Glomerular visceral epithelial cell (primary cell): ENCODE results near the gene TRUB2.
A peak's percentile ranks its signal among the peaks of the same experiment; 100 is the strongest.

ENCODE experiments used
- DNase-seq: peaks from one replicate; pipeline ENCODE4 v3.0.0-alpha.2; 2016; ENCODE audit errors: extremely low spot score

The TRUB2 gene, protein sequence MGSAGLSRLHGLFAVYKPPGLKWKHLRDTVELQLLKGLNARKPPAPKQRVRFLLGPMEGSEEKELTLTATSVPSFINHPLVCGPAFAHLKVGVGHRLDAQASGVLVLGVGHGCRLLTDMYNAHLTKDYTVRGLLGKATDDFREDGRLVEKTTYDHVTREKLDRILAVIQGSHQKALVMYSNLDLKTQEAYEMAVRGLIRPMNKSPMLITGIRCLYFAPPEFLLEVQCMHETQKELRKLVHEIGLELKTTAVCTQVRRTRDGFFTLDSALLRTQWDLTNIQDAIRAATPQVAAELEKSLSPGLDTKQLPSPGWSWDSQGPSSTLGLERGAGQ

DNA sequence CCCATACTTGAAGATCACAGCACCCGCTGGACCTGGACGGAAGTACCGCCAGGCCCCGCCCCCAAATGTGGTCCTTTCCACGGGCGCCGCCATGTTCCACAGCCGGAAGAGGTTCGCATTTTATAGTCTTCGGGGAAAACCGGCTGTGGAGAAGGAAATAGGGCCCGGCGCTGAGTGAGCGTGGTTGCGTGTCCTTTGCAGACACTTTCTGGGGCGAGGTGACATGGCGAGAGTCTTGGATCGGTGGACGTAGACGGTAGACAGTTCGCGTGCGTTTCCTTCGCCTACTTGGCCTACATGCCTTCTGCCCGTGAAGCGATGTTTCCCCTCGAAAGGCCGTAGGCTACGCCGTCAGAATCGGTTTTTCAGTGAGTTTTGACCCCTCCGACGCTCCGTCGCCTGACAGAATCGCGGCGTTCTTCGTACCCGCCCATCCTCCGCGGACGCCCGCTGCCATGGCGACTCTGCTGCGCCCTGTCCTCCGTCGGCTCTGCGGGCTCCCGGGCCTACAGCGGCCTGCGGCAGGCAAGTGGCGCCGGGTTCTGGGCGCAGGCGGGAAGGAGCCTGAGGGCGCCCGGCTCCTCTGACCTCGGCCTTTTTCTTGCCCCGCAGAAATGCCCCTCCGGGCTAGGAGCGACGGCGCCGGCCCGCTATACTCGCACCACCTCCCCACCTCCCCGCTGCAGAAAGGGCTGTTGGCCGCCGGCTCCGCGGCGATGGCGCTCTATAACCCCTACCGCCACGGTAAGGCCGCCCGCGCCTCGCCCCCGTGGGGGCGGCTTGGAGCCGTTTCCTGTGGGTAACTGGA, at the start of gene TRUB2, which contains the start of gene COQ4:
TSS of gene TRUB2 (minus strand) at position 44 of the 808 bp plus-strand sequence. CDS start at position 5, 39 bp downstream.
TSS of gene COQ4 (plus strand) at position 436 of the 808 bp plus-strand sequence. CDS start at position 456, 20 bp downstream.
- peak; percentile 94 for DNase-seq

DNA sequence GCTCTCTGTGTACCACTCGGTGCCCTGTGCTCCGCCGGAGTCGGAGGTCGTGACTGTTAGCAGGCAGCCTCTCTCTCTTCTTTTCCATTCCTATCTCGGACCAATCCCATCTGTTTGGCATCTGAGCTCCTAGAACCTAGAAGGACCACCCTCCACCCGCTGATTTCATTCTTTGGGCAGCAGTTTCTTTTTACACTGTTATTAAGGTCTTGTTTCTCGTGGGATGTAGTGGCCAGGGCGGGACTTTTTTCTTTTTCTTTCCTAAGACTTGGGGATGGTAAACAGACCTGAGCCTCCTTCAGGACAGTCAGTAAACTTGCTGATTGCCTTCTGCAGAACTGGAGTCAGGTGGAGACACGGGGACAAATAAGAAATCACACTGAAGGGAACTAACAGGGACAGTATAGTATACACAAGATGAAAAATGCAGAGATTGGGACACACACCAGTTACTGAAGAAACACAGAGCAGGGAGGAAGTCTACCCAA, 49.4 kb upstream of the TRUB2 start:
- DNase-seq: no peak

DNA sequence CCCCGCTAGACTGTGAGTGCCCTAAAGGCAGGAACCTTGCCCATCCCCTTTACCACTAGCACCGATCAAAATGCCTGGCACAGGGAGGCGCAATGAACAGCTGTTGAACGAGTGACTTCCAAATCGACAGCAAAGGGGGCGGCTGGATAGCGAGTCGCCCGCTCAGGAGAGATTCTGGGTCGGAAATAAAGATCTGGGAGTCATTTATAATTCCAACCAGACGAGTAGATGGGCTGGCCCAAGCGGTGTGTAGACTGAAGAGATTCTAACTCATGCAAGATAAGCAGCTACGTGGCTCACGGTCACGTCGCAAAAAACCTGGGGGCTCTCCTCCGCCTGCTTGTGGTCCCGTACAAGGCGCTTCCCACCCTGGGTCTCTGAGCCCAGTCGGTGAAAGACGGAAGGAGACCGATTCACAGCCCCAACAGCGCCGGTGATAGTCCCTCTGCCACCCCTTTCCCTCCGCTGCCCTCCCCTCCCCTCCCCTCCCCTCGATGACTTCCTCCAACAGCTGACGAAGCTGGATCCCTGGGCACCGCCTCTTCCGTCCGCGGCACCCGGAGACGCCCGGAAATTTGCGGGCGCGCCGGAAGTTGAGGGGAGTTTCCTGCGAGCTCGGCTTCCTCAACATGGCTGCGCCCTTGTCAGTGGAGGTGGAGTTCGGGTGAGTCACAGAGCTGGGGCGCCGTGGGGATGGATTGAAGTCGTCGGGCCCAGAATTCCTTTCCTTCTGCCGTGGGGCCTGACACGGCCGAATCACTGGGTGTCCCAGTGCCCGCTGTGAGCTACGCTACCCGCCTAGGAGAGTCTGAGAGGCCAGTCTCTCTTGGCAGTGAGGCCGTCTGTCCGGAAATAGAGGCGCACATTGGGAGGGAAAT, 48.7 kb upstream of the TRUB2 start, which contains the start of gene URM1:
TSS of gene URM1 (plus strand) at position 623 of the 878 bp plus-strand sequence. CDS start at position 630, 7 bp downstream.
- DNase-seq: peak; percentile 96

DNA sequence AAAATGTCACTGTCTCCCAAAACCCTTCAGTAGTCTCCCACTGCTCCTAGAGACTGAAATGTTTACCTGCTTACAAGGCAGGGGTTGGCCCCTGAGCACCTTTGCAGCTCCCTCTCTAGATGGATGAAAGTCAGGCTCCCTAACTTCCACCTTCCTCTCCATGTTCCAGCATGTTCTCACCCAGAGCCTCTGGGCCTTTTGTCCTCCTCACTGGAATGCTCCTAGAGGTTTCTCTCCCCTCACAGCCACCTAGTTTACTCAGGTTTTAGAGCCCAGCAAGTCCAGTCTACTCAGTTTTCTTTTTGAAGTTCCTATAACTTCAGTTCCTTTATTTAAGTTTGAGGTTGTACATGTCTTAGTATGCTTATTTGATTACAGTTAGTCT, 48.1 kb upstream of the TRUB2 start:
- DNase-seq: no peak

DNA sequence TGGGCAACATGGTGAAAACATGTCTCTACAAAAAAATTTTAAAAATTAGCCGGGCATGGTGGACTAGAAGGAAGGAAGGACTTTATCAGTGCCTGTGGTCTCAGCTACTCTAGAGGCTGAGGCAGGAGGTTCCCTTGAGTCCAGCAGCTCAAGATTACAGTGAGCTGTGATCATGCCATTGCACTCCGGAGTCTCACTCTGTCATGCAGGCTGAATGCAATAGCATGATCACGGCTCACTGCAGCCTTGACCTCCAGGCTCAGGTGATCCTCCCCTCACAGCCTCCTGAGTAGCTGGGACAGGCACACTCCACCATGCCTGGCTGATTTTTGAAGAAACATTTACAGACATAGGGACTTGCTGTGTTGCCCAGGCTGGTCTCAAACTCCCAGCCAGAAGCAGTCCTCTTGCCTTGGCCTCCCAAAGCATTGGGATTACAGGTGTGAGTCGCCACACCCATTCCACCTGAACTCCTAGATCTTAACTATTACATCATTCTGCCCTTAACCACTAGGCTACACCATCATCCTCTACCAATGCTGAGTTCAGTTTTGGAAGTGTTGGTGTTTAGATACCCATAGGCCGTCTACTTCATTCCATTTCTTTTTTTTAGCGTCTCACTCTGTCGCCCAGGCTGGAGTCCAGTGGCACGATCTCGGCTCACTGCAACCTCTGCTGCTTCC, 46.9 kb upstream of the TRUB2 start:
- DNase-seq: no peak

DNA sequence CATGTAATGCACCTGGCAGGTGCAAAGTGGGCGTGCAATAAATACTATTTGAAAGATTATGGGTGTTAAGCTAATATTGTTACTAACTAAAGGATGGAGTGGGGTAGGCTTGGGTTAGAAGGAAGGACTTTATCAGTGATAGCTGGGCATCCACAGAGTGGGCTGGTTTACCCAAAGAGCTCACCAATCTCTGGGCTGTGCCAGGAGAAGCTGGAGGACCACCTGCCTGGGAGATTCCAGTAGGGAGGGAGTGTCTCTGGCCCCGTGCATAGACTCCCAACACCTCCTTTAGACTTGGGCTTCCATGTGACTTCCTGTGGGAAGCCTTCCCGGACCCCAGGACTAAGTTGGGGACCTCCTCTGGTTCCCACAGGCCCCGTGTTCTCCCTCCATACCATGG, 43.3 kb upstream of the TRUB2 start:
- no peak for DNase-seq

DNA sequence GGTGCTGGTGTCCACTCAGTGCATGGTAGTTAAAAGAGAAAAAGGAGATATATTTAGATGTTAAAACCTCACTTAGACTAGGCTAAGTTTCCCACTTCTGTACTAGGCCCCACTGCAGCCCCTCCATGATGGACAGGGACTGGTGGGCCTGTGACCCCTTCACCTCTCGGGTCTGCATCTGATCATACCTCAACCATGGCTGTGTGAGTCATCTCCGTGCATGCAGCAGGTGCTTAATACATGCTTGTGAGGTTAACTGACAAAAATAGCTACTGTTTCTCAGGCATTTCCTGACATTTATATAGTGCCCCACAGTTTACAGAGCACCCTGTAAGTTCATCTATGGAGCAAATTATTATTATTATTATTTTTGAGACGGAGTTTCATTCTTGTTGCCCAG, 40.5 kb upstream of the TRUB2 start:
- no peak for DNase-seq

DNA sequence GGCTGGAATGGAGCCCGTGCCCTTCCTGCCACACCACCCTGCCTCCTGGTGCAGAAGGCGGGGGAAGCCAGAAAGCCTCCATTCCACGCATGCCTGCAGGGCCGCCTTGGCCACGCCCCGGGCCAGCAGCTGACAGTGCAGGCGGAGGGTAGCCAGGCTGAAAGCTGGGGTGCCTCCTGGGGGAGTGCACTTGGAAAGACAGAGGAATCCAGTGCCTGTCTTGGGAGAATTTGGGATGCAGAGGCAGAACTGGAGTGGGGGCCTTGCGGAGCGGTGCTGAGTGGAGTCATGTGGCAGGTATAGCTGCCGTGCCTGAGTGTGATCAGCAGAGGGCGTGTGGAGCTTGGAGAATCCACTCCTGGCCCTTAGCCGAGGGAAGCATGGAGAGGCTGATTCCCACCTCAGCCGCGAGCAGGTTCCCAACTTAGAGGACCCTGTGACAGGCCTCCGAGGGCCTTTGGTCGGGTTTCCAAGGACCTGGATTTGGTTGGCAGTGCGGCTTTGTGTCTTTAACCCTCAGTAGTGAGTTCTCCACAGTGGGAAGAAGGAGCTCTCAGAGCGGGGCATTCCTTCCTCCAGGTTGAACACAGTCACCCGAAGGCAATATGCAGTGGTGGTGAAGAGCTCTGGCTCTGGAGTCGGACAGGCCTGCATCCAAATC, 39.9 kb upstream of the TRUB2 start:
- DNase-seq: peak; percentile 80

DNA sequence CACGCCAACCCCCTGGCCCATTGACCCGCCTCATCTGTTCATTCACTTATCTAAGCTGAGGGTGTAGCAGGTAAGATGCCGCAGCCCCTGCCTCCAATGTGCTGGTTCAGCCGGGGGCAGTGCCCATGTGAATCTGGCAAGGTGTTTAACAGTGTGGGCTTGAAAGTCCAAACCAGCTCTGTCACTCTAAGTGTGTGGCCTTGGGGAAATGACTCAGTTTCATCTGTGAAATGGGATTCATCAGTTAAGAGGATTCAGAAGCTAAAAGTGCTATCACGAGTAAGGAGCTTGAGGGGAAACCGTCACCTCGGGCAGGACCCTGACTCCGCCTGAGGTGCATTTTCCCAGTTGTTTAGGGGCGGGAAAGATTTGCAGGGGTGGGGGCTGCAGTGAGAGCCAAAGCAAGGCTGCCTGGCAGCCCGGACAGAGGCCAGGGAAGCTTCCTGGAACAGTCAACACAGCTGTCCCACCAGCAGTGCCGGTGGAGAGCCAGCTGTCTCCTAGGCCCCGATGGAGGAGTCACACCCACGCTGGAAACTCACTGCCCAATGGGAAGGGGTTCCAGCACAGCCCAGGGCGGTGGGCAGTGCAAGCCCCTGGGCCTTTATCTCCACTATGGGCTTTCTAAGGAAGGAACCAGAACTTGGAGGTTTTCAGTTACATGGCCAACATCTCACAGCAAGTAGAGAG, 39.2 kb upstream of the TRUB2 start:
- DNase-seq: no peak

DNA sequence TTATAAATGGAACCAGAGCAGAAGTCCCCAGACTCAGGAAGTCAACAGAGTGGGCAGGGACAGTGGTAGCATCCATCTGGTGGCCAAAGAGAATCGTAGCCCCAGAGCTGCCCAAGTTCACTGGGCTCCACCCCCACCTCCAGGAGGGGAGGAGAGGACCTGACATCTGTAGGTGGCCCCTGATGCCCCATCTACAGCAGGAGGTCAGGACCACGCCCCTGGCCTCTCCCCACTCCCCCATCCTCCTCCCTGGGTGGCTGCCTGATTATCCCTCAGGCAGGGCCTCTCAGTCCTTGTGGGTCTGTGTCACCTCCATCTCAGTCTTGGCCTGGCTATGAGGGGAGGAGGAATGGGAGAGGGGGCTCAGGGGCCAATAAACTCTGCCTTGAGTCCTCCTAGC, 38.6 kb upstream of the TRUB2 start:
- DNase-seq: no peak

DNA sequence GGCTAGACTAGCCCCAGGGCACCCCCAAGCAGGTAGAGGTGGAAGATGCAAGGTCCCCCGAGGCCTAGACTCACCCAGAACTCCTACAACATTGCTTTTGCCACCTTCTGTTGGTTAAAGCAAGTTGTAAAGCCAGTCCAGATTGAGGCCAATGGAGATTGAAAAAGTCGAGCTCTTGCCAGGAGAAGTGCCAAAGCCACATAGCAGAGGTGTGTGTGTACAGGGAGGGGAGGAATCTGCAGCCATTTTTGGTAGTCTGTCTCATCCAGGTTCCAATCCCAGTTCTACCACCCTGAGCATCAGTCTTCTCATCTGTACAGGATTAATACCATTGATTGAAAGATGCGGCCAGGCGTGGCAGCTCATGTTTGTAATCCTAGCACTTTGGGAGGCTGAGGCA, 36.6 kb upstream of the TRUB2 start:
- no peak for DNase-seq

DNA sequence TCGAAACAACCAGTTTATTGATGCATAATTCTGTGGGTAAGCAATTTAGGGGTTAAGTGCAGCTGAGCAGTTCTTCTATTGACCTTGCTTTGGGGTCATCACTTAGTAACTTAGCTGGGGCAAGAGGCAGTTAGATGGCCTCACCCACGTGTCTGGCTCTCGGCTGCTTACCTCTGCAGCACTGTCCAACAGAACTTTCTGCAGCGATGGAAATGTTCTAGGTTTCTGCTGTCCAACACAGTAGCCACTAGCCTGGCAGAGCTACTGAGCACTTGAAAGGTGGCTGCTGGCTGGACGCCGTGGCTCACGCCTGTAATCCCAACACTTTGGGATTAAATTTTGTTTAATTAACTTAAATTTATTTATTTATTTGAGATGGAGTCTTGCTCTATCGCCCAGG, 35.8 kb upstream of the TRUB2 start:
- DNase-seq: no peak

DNA sequence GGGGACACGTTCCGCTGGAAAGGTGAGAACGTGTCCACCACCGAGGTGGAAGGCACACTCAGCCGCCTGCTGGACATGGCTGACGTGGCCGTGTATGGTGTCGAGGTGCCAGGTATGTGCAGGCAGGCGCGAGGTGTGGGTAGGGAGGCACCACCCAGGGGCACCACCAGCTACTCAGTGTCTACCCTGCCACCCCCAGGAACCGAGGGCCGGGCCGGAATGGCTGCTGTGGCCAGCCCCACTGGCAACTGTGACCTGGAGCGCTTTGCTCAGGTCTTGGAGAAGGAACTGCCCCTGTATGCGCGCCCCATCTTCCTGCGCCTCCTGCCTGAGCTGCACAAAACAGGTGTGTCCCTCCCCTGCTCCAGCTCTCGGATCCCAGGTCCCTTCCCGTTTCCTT, 33.2 kb upstream of the TRUB2 start:
- DNase-seq: no peak

DNA sequence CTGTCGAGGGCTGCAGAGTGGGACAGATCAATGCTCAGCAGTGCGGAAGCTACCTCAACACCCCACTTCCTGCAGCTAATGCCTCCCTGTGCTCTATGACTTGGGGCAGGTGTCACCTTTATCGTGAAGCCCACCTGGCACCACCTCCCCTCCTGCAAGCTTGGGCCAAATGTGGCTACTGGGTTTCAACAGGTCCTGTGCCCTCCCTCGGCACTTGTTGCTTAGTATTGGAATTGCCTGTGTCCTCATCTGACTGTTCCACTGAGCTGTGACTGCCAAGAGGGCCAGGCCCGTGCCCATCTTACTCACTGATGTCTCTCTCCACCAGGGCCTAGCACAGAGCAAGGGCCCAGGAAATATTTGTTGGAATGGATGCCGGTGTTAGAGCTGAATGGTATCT, 27.5 kb upstream of the TRUB2 start:
- DNase-seq: no peak

DNA sequence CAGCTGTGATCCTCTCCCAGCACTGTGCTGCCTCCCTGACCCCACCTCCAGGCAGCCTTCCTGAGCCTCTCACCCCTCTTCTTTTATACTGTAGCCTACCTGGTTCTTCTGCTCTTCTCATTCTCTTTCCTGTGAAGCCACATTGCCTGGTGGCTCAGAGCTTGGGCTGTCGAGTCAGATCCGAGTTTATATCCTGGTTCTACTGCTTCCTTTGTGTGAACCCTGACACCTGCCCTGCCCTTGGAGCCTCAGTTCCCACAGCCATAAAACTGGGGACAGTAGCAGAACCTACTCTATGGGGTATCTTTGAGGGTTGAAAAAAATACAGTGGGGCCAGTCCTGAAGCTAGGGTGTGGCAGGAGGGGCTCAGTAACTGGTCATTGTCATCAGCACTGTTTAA, 26.9 kb upstream of the TRUB2 start:
- no peak for DNase-seq

DNA sequence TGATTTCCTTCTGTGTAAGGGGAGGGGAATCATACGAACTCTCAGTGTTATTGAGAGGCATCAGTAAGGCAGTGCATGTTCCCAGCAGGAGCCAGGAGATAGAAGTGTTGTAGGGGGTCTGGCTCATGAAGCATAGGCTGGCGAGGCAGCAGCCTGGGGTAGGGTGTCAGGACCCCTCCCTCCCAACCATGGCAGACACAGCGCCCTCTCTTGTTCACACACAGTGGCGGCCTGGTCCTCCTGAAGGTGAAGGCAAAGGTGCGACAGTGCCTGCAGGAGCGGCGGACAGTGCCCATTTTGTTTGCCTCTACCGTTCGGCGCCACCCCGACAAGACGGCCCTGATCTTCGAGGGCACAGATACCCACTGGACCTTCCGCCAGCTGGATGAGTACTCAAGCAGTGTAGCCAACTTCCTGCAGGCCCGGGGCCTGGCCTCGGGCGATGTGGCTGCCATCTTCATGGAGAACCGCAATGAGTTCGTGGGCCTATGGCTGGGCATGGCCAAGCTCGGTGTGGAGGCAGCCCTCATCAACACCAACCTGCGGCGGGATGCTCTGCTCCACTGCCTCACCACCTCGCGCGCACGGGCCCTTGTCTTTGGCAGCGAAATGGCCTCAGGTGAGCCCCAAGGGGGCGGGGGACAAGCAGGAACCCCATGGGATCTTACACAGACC, 22.8 kb upstream of the TRUB2 start:
- no peak for DNase-seq

DNA sequence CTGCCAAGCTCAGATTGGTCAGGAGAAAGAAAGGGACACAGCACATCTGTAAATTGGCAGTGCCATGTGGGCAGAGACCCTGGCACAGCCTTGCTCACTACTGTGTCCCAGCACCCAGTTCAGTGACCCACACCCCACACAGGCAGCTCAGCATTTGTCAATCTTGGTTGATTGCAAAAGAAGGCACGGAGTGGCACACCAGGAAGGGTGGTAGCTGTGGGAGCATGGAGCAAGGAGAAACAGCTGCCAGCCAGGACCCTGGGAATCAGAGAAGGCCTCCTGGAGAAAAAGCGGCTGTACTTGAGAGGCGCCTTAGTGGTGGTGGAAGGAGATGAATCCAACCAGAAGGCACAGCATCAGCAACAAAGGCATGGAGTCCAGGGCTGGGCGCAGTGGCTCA, 21.6 kb upstream of the TRUB2 start:
- no peak for DNase-seq

DNA sequence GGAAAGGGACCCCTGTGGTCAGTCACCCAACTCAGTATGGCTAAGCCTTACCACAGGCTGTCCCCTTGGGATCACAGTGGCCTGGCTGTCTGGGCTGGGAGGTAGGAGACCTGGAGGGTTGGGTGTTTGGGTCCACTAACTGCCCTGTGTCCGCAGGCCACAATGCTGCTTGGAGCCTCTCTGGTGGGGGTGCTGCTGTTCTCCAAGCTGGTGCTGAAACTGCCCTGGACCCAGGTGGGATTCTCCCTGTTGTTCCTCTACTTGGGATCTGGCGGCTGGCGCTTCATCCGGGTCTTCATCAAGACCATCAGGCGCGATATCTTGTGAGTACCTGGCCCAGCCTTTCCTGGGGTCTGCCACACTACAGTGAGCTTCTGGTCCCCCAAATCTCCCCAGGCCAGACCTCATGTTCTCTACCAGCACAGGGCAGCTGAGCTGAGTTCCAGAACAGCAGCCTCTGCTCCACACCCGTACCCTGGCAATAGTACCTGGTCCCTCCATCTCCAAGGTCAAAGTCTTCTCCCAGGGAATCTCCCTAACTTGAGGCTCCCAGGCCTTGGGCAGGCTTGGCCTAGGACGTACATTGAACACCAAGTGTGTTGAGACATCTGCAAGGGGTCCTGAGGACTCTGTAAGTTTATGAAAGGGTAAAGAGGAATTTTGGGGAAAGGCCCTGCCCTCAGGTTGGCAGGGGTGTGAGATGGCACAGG, 20.9 kb upstream of the TRUB2 start:
- DNase-seq: no peak

DNA sequence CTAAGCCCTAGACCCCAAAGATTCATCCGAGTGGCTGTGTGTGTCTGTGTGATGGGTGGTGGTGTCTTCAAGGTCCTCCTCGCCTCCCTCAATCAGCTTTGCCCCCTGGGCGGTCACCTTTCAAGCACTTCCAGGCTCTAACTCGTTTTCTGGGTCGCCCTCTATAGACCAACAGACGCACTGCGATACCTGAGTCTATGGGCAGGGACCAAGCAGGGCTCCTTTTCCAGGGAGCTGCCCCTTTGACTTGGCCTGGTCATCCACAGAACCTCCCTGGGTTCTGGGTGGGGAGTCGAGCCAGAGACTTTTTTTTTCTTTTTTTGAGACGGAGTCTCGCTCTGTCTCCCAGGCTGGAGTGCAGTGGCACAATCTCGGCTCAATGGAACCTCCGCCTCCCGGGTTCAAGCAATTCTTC, 19.2 kb upstream of the TRUB2 start:
- peak; percentile 79 for DNase-seq
